ENCODE data around the gene KDM2A.

The KDM2A gene

GRCh38 chr11:67275606-67276409 lies 156.7 kb downstream of the KDM2A start:
- DNase-seq, result no peak

GRCh38 chr11:67276781-67277230 lies 157.7 kb downstream of the KDM2A start:
- DNase-seq, result no peak

- DNase-seq, result peak; percentile 79
Observed at GRCh38 chr11:67277231-67277961, 158.3 kb downstream of the KDM2A start.

- DNase-seq, result no peak
Observed at GRCh38 chr11:67278135-67278938, 159.3 kb downstream of the KDM2A start.

GRCh38 chr11:67278939-67279588 lies 160.0 kb downstream of the KDM2A start:
- no peak for DNase-seq

- no peak for DNase-seq
Observed at GRCh38 chr11:67279589-67280340, 160.7 kb downstream of the KDM2A start.

GRCh38 chr11:67280341-67280787 lies 161.3 kb downstream of the KDM2A start:
- DNase-seq, result no peak

GRCh38 chr11:67280788-67281551 lies 161.9 kb downstream of the KDM2A start:
- DNase-seq, result no peak

GRCh38 chr11:67281552-67282150 lies 162.6 kb downstream of the KDM2A start:
- DNase-seq, result no peak

- DNase-seq, result no peak
Observed at GRCh38 chr11:67282155-67282875, 163.3 kb downstream of the KDM2A start.

GRCh38 chr11:67282876-67283371 lies 163.9 kb downstream of the KDM2A start:
- DNase-seq, result no peak

GRCh38 chr11:67283481-67283963 lies 164.5 kb downstream of the KDM2A start:
- no peak for DNase-seq

GRCh38 chr11:67284811-67285540 lies 165.9 kb downstream of the KDM2A start:
- no peak for DNase-seq

- peak; percentile 26 for DNase-seq
Observed at GRCh38 chr11:67285541-67286498, 166.8 kb downstream of the KDM2A start.

- DNase-seq, result no peak
Observed at GRCh38 chr11:67286621-67287333, 167.7 kb downstream of the KDM2A start.

GRCh38 chr11:67287355-67288197 lies 168.5 kb downstream of the KDM2A start:
- DNase-seq, result no peak
